ENCODE data around the gene ANGEL2.
"Not testable (repeated sequence)": the region's sequence is repeated elsewhere in the genome, so short reads cannot be mapped to it uniquely, and the experiment has no call there.

The ANGEL2 gene

GRCh38 chr1:212967801-212968200 lies 47.9 kb downstream of the ANGEL2 start:
- DNase-seq (ENCODE audit: low spot score), result peak; percentile 21
- TF ChIP-seq CTCF (IDR thresholded peaks at IDR 0.05), result no peak

GRCh38 chr1:212966616-212967015 lies 49.1 kb downstream of the ANGEL2 start:
- no peak for TF ChIP-seq CTCF (IDR thresholded peaks at IDR 0.05)
- DNase-seq (ENCODE audit: low spot score), result peak; percentile 31
- Histone ChIP-seq H3K4me3 (no peak overlapping the region), H3K27ac (no peak overlapping the region)

More at GRCh38 chr1:212967801-212968200, 47.9 kb downstream of the ANGEL2 start:
- H3K4me3 ChIP-seq, result no peak overlapping the region
- H3K27ac ChIP-seq, result no peak overlapping the region

GRCh38 chr1:212964993-212965392 lies 50.7 kb downstream of the ANGEL2 start:
- H3K27ac ChIP-seq; DNase-seq (ENCODE audit: low spot score); H3K4me3 ChIP-seq: not testable (repeated sequence)

- H3K27ac ChIP-seq, result no peak overlapping the region
- peak; percentile 50 for DNase-seq (ENCODE audit: low spot score)
- no peak overlapping the region for H3K4me3 ChIP-seq
- TF ChIP-seq CTCF (IDR thresholded peaks at IDR 0.05), result no peak
Observed at GRCh38 chr1:212964102-212964501, 51.6 kb downstream of the ANGEL2 start.

- no peak overlapping the region for H3K27ac ChIP-seq
- TF ChIP-seq CTCF (IDR thresholded peaks at IDR 0.05), result no peak
- H3K4me3 ChIP-seq, result no peak overlapping the region
- DNase-seq (ENCODE audit: low spot score), result no peak
Observed at GRCh38 chr1:212962509-212962908, 53.2 kb downstream of the ANGEL2 start.

GRCh38 chr1:212960932-212961331 lies 54.7 kb downstream of the ANGEL2 start:
- Histone ChIP-seq H3K27ac (no peak overlapping the region), H3K4me3 (no peak overlapping the region)
- no peak for TF ChIP-seq CTCF (IDR thresholded peaks at IDR 0.05)
- DNase-seq (ENCODE audit: low spot score), result no peak

- DNase-seq (ENCODE audit: low spot score), result no peak
- no peak overlapping the region for H3K4me3 ChIP-seq
- TF ChIP-seq CTCF (IDR thresholded peaks at IDR 0.05), result no peak
- no peak overlapping the region for H3K27ac ChIP-seq
Observed at GRCh38 chr1:212959266-212960220, 56.1 kb downstream of the ANGEL2 start.
